B cell (primary cell): Measurements from ENCODE around the gene NLRP1.

Experiments
- CTCF ChIP-seq: fragments of 200-600 bp; IDR thresholded peaks from one replicate; pipeline ENCODE4 v1.8.0; 2022; ENCODE audit warnings: antibody characterized with exemption, mild to moderate bottlenecking
- EZH2 ChIP-seq: IDR thresholded peaks from 2 replicates; pipeline ENCODE4 v1.6.1; 2012; ENCODE audit warnings: borderline replicate concordance, low read depth, mild to moderate bottlenecking, moderate library complexity, low read length; ENCODE audit not compliant: insufficient read depth, poor library complexity, severe bottlenecking

- TF ChIP-seq CTCF (no peak), EZH2 (no peak)
Observed at GRCh38 chr17:5585836-5586521, 1.7 kb upstream of the NLRP1 start.
